Measurements from ENCODE around the gene KIF5B. TPM values are rescaled to one million over a fixed set of nuclear protein-coding genes. Genes with fewer than 3 reads are reported as not detected.

Gene KIF5B
- total RNA-seq, 1 experiment from 2014 or later: 63.2 TPM

- TF ChIP-seq E2F1 (CRISPR knock-in tag; IDR thresholded peaks at IDR 0.05) (no peak), MYBL2 (CRISPR knock-in tag; IDR thresholded peaks at IDR 0.05) (peak; percentile 93), ATF6 (CRISPR knock-in tag; IDR thresholded peaks at IDR 0.05) (no peak), NFYB (CRISPR knock-in tag; conservative IDR thresholded peaks at IDR 0.05; ENCODE audit: low read depth) (0 out of 2 replicates have a peak, but pooled peaks have one; percentile 11), TP53 (CRISPR knock-in tag; IDR thresholded peaks at IDR 0.05) (no peak), ZNF512 (CRISPR knock-in tag; IDR thresholded peaks at IDR 0.05; ENCODE audit: borderline replicate concordance) (no peak), MXD4 (CRISPR knock-in tag; IDR thresholded peaks at IDR 0.05; ENCODE audit: borderline replicate concordance) (no peak), STAT6 (CRISPR knock-in tag; conservative IDR thresholded peaks at IDR 0.05; ENCODE audit: low read depth) (no peak), PRRX2 (CRISPR knock-in tag; IDR thresholded peaks at IDR 0.05) (no peak), CREM (CRISPR knock-in tag; IDR thresholded peaks at IDR 0.05) (peak; percentile 62; the same call in 1 of the 2 replicates), ZMAT4 (CRISPR knock-in tag; IDR thresholded peaks at IDR 0.05) (no peak), NR1H2 (CRISPR knock-in tag; IDR thresholded peaks at IDR 0.05) (no peak), NR3C1 (CRISPR knock-in tag; conservative IDR thresholded peaks at IDR 0.05; ENCODE audit: low read depth) (no peak), ZNF423 (CRISPR knock-in tag; IDR thresholded peaks at IDR 0.05) (no peak), ZNF219 (CRISPR knock-in tag; IDR thresholded peaks at IDR 0.05; ENCODE audit: borderline replicate concordance) (no peak)
Observed at GRCh38 chr10:32056136-32057035, at the start of gene KIF5B (continued).

- peaks cover 9% of the 10 kb centered on the region for H3K27me3 Mint-ChIP-seq (ENCODE audit: low read depth)
- no peak overlapping the region for H3K4me3 Mint-ChIP-seq
- POLR2A ChIA-PET: no interaction called here
- peaks cover 9% of the 10 kb centered on the region for H3K4me1 Mint-ChIP-seq
- H3K9me3 Mint-ChIP-seq: peaks cover 14% of the 10 kb centered on the region
- H3K36me3 Mint-ChIP-seq: 0 out of 2 replicates have a peak, but pooled peaks cover 4% of the 10 kb centered on the region
- H3K27ac Mint-ChIP-seq: no peak overlapping the region
- CTCF ChIA-PET: no interaction called here
- DNase-seq (ENCODE audit: low spot score) (no peak), ATAC-seq (no peak)
- TF ChIP-seq ZNF671 (CRISPR knock-in tag; IDR thresholded peaks at IDR 0.05): no peak
- no peak for TF ChIP-seq JAZF1 (CRISPR knock-in tag; IDR thresholded peaks at IDR 0.05)
- no peak for TF ChIP-seq ARID4B (CRISPR knock-in tag; IDR thresholded peaks at IDR 0.05; ENCODE audit: borderline replicate concordance)
- no peak for TF ChIP-seq ZNF219 (CRISPR knock-in tag; IDR thresholded peaks at IDR 0.05; ENCODE audit: borderline replicate concordance)
- TF ChIP-seq NR2C2 (CRISPR knock-in tag; IDR thresholded peaks at IDR 0.05): no peak
- TF ChIP-seq GABPB1 (CRISPR knock-in tag; IDR thresholded peaks at IDR 0.05): peak; percentile 46; the same call in 1 of the 2 replicates
- no peak for TF ChIP-seq IRF1 (CRISPR knock-in tag; IDR thresholded peaks at IDR 0.05)
Observed at GRCh38 chr10:32105782-32106382, 49.7 kb upstream of the KIF5B start.
